Esophagus squamous epithelium (tissue), 5 donors: ENCODE results near the gene ROR2. TPM values are rescaled to one million over a fixed set of nuclear protein-coding genes. Genes with fewer than 3 reads are reported as not detected.

Source experiments
- DNase-seq: peaks from one replicate; lab custom pipeline; 2025; lab: John Stamatoyannopoulos, UW
- H3K27ac ChIP-seq, 4 donors: fragments of 200-600 bp; sonication (generic); one replicate each; pipeline ENCODE4 v1.5.1; 2016 to 2019; ENCODE audit warnings: mild to moderate bottlenecking in 1 of 4
- H3K27me3 ChIP-seq, 4 donors: fragments of 200-600 bp; sonication (generic); 1 replicate in 3 of 4; 2 replicates in 1 of 4; pipeline versions ENCODE4 v1.5.1 to v1.6.0; 2017 to 2021; ENCODE audit warnings: antibody characterized with exemption in 1 of 4
- H3K36me3 ChIP-seq, 3 donors: fragments of 200-600 bp; sonication (generic); one replicate each; pipeline ENCODE4 v1.5.1; 2016 to 2019
- H3K4me1 ChIP-seq, 3 donors: fragments of 200-600 bp; sonication (generic); one replicate each; pipeline ENCODE4 v1.5.1; 2017 to 2019
- H3K4me3 ChIP-seq, 4 donors: fragments of 200-600 bp; sonication (generic); 1 replicate in 3 of 4; 2 replicates in 1 of 4; pipeline ENCODE4 v1.5.1; 2016 to 2019; ENCODE audit warnings: mild to moderate bottlenecking in 2 of 4, moderate library complexity in 1 of 4
- H3K9me3 ChIP-seq, 3 donors: fragments of 200-600 bp; sonication (generic); one replicate each; pipeline ENCODE4 v1.5.1; 2016 to 2019
- POLR2A ChIP-seq, 4 donors: fragments of 450-650 bp; IDR thresholded peaks; one replicate each; pipeline ENCODE4 v1.6.1; 2017; ENCODE audit warnings: antibody characterized with exemption in 4 of 4, mild to moderate bottlenecking in 4 of 4, moderate library complexity in 3 of 4
- WGBS, 2 donors: methylation state at CpG; one replicate each; pipeline ENCODE4 v1.1.5; 2018; 5-methylcytosine and 5-hydroxymethylcytosine counted together
- intact Hi-C: fragments of 100-400 bp; cut with DNase I; formaldehyde crosslinking; loops from one replicate; pipeline ENCODE4 v1.15.0; 2022
- total RNA-seq, 4 donors: library from RNA; depleted of rRNA; stranded (reverse); fragments of >200 nt; gene quantifications; one replicate each; pipeline ENCODE4 v1.1.0, GENCODE V29; 2016
- TF ChIP-seq, protein P1 (sequence below), 6 experiments: fragments of 450-650 bp in 4 of 6; fragments of 200-600 bp in 2 of 6; sonication (generic) in 2 of 6; IDR thresholded peaks; one replicate each; pipeline ENCODE4 v1.5.1; 2016 to 2019; ENCODE audit warnings: antibody characterized with exemption in 6 of 6, mild to moderate bottlenecking in 4 of 6, moderate library complexity in 4 of 6
- donor health status: DM: yes; HTN: yes; CAD: no.

The ROR2 gene
- total RNA-seq, 4 donors from 2014 or later = 0.68 to 12.6 (median 3.7) TPM

DNA sequence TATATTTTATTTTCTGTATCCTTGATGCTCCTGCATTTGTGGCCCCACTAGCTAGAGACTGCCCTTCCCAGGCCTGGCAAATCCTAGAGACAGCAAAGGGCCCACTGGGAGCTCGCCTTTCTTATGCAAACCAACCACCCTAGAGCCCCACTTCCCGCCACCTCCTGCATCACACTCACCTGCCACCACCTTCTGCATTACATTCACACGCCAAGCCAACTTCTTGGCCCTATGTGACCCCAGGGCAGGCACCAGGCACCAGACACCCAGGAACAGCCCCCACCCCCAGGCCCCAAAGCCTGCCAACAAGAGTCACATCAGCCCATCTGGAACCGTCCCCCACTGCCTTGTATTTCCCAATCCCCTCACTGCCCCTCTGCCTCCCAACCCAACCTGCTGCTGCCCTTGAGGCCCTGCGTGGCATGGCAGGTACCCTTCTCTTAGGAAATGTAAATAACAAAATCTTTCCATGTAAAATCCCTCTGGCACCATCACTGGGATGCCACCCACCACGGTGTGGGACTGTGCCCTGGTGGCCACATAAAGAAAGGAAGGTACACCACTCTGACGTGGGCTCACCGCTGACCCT, 22.0 kb downstream of the ROR2 start:
- DNase-seq = no peak
- Histone ChIP-seq H3K4me3 (no peak overlapping the region), H3K27ac (no peak overlapping the region), H3K4me1 (no peaks in the 10 kb centered on the region), H3K9me3 (peaks cover 0 to 38% (median 21%) of the 10 kb centered on the region in 3 donors), H3K36me3 (no peaks in the 10 kb centered on the region), H3K27me3 (no peaks in the 10 kb centered on the region)
- WGBS, 2 donors = 78 to 91% methylated on average over 7 of the region's 8 CpGs
- TF ChIP-seq POLR2A (IDR thresholded peaks at IDR 0.05) = no peak
- TF ChIP-seq, protein P1, sequence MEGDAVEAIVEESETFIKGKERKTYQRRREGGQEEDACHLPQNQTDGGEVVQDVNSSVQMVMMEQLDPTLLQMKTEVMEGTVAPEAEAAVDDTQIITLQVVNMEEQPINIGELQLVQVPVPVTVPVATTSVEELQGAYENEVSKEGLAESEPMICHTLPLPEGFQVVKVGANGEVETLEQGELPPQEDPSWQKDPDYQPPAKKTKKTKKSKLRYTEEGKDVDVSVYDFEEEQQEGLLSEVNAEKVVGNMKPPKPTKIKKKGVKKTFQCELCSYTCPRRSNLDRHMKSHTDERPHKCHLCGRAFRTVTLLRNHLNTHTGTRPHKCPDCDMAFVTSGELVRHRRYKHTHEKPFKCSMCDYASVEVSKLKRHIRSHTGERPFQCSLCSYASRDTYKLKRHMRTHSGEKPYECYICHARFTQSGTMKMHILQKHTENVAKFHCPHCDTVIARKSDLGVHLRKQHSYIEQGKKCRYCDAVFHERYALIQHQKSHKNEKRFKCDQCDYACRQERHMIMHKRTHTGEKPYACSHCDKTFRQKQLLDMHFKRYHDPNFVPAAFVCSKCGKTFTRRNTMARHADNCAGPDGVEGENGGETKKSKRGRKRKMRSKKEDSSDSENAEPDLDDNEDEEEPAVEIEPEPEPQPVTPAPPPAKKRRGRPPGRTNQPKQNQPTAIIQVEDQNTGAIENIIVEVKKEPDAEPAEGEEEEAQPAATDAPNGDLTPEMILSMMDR (IDR thresholded peaks at IDR 0.05) = no peak
- intact Hi-C loops = no loop called here

DNA sequence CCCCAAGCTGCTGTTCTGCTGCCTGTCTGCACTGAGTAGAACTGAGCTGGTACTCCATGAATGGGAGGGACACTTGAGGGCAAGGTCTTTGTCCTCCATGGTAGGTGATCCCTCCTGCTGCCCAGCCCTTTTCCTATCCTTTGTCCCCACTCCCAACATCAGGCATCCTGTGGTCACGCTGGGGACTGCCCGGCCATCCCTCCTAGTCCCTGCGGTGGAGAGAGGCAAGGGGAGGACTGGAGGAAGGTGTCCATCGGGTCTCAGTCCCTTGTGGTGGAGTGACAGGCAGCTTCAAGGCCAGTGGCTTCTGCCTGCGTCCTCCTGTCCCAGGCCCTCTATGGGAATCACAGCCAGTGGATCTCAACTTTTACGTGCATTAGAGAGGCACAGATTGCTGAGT, 25.9 kb downstream of the ROR2 start:
- TF ChIP-seq, protein P1 (IDR thresholded peaks at IDR 0.05) = no peak
- TF ChIP-seq POLR2A (IDR thresholded peaks at IDR 0.05) = no peak
- H3K4me3 ChIP-seq = no peak overlapping the region
- no peaks in the 10 kb centered on the region for H3K36me3 ChIP-seq
- H3K4me1 ChIP-seq = peaks cover 0 to 7% (median 0%) of the 10 kb centered on the region in 3 donors
- WGBS, 2 donors = no CpG with 5 or more reads among the region's 6 CpGs
- peaks cover 0 to 6% (median 4%) of the 10 kb centered on the region in 3 donors for H3K9me3 ChIP-seq
- H3K27ac ChIP-seq = no peak overlapping the region
- intact Hi-C loops = no loop called here
- H3K27me3 ChIP-seq = peaks cover 0 to 7% (median 0%) of the 10 kb centered on the region in 4 donors
- DNase-seq = no peak

DNA sequence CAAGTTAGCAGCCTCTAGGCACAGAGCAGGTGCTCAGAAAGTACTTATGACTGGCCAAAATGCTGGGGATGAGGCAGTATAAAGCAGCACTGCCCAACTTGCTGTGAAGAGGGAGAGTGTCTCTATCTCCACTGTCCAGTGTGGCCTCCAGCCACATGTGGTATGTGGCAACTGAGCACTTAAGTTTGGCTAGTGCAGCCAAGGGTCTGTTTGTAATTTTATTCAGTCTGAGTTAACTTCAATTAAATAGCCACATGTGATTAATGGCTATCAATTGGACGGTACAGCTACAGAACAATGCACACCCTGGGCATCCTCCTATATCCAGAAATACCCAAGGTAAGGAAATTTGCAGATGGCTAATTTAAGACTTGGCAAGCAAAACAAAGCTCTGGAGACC, 26.9 kb downstream of the ROR2 start:
- no peak overlapping the region for H3K27ac ChIP-seq
- intact Hi-C loops = no loop called here
- no peak overlapping the region for H3K4me3 ChIP-seq
- DNase-seq = no peak
- no peaks in the 10 kb centered on the region for H3K36me3 ChIP-seq
- WGBS, 2 donors = 73 to 78% methylated on average over 1 of the region's 1 CpG
- H3K4me1 ChIP-seq = peaks cover 0 to 7% (median 0%) of the 10 kb centered on the region in 3 donors
- peaks cover 0 to 7% (median 0%) of the 10 kb centered on the region in 4 donors for H3K27me3 ChIP-seq
- H3K9me3 ChIP-seq = no peaks in the 10 kb centered on the region
- TF ChIP-seq, protein P1 (IDR thresholded peaks at IDR 0.05) = no peak
- TF ChIP-seq POLR2A (IDR thresholded peaks at IDR 0.05) = no peak

DNA sequence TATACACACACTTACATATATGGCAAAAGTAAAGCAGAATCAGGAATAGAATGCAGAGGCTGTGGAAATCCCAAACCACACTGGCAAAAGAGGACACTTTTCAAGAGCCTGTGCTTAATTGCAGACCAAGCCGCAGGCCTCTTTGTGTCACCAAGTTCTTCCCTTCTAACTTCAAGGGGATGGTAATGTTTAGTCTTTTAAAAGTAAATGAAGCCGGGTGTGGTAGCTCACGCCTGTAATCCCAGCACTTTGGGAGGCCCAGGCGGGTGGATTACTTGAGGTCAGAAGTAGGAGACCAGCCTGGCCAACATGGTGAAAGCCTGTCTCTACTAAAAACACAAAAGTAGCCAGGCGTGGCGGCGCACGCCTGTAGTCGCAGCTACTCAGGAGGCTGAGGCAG, 28.7 kb downstream of the ROR2 start:
- no peaks in the 10 kb centered on the region for H3K9me3 ChIP-seq
- H3K4me3 ChIP-seq = no peak overlapping the region
- no peak for DNase-seq
- TF ChIP-seq POLR2A (IDR thresholded peaks at IDR 0.05) = no peak
- TF ChIP-seq, protein P1 (IDR thresholded peaks at IDR 0.05) = no peak
- intact Hi-C loops = no loop called here
- peaks cover 0 to 7% (median 0%) of the 10 kb centered on the region in 3 donors for H3K4me1 ChIP-seq
- WGBS, 2 donors = 58 to 90% methylated on average over 3 to 9 of the region's 9 CpGs
- no peak overlapping the region for H3K27ac ChIP-seq
- no peaks in the 10 kb centered on the region for H3K36me3 ChIP-seq
- peaks cover 0 to 14% (median 0%) of the 10 kb centered on the region in 4 donors for H3K27me3 ChIP-seq

DNA sequence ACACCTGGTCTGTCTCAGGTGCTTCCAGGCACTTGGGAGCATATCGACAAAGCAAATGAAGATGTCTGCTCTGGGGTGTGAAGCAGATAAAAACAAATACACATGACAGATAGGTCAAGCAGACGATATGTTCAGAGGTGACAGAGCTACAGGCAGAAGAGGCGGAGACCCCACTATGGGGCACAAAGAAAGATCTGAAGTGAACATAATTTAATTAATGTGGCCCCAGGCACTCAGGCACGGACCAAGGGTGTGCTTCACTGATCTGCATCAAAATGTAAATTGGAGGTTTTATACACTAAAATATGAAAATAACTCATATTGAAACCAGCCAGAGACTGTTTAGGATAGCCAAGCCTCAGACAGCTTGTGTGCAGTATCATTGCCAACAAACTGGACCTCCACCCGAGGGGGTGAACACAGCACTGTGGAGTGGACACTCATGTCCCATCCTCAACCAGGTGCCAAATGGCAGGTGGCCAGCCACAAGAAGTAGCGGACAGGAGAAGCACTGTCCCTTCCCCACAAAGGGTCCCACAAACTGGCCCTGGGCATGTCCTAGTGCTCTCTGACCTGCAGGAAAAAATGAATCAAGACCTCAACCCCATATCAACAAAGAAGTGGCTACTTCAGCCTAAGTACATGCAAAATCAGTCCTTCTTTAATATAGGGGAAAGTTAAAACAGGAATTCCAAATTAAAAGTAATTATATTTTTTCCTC, 29.2 kb downstream of the ROR2 start:
- TF ChIP-seq, protein P1 (IDR thresholded peaks at IDR 0.05) = no peak
- TF ChIP-seq POLR2A (IDR thresholded peaks at IDR 0.05) = no peak
- Histone ChIP-seq H3K4me1 (peaks cover 0 to 7% (median 0%) of the 10 kb centered on the region in 3 donors), H3K9me3 (no peaks in the 10 kb centered on the region), H3K4me3 (no peak overlapping the region), H3K27ac (no peak overlapping the region), H3K36me3 (no peaks in the 10 kb centered on the region), H3K27me3 (peaks cover 0 to 17% (median 0%) of the 10 kb centered on the region in 4 donors)
- intact Hi-C loops = no loop called here
- WGBS, 2 donors = 65 to 72% methylated on average over 6 of the region's 6 CpGs
- DNase-seq = no peak
